K562 (cell line): Measurements from ENCODE around the gene KLHL18. TPM values are rescaled to one million over a fixed set of nuclear protein-coding genes. Genes with fewer than 3 reads are reported as not detected.

Experiments used
- ATAC-seq: fragments of 200-7000 bp; cut with Tn5 transposase; 3 replicates; pipeline ENCODE4 v1.9.1; 2020; ENCODE audit warnings: moderate library complexity
- BruUV-seq: library from RNA; stranded (reverse); fragments of 400-500 nt; replicated peaks from 2 replicates; lab custom pipeline; 2021; lab: Mats Ljungman, UMichigan
- CTCF ChIA-PET: fragments of 300-600 bp; formaldehyde crosslinking; extraction: SDS; loops from one replicate; lab custom pipeline; 2021; ENCODE audit warnings: low intra/inter-chr PET ratio; lab: Yijun Ruan, JAX
- POLR2A ChIA-PET: fragments of 300-600, 350-650 bp; sonication (Branson Sonifier 250); formaldehyde crosslinking; extraction: SDS; loops from one replicate; lab custom pipeline; 2021; ENCODE audit warnings: antibody characterized with exemption, inconsistent platforms; lab: Yijun Ruan, JAX
- DNase-seq, 4 experiments: peaks; one replicate each; pipeline versions ENCODE4 v3.0.0 to v3.0.0-alpha.2; 2011 to 2018; ENCODE audit warnings: low spot score in 3 of 4, mixed read lengths in 3 of 4; ENCODE audit errors: extremely low read depth in 1 of 4
- FAIRE-seq: peaks from 2 replicates; lab custom pipeline; 2011; peaks lifted over from hg19 to GRCh38; lab: Jason Lieb, UNC
- H2AFZ ChIP-seq: 2 replicates; pipeline ENCODE4 v1.6.0; 2011; ENCODE audit warnings: low read depth, low read length, control low read depth, inconsistent platforms
- H3K27ac ChIP-seq: fragments of 200-600 bp; 3 replicates; pipeline ENCODE4 v1.8.0; 2011; ENCODE audit warnings: low read depth, mild to moderate bottlenecking, control low read depth, inconsistent platforms, low read length, moderate library complexity, mixed read lengths; ENCODE audit errors: extremely low read depth
- H3K27me3 ChIP-seq, 2 experiments: fragments of 300-600 bp in 1 of 2; 2 replicates in 1 of 2; 3 replicates in 1 of 2; pipeline versions ENCODE4 v1.6.0 to v1.8.0; 2011; ENCODE audit warnings: inconsistent platforms in 2 of 2, low read length in 2 of 2, mild to moderate bottlenecking in 1 of 2, mixed read lengths in 1 of 2, moderate library complexity in 1 of 2; ENCODE audit not compliant: control insufficient read depth in 2 of 2, insufficient read depth in 2 of 2
- H3K36me3 ChIP-seq: fragments of 300-600 bp; 3 replicates; pipeline ENCODE4 v1.8.0; 2011; ENCODE audit warnings: mild to moderate bottlenecking, low read length, inconsistent platforms; ENCODE audit not compliant: control insufficient read depth, insufficient read depth
- H3K4me1 ChIP-seq, 2 experiments: fragments of 200-600 bp in 1 of 2; replicated peaks in 1 of 2; 2 replicates in 1 of 2; 3 replicates in 1 of 2; pipeline versions ENCODE4 v1.5.1 to v1.8.0; 2011; ENCODE audit warnings: inconsistent platforms in 2 of 2, low read length in 2 of 2, mild to moderate bottlenecking in 1 of 2, mixed read lengths in 1 of 2, moderate library complexity in 1 of 2; ENCODE audit not compliant: control insufficient read depth in 2 of 2, insufficient read depth in 2 of 2
- H3K4me2 ChIP-seq: 2 replicates; pipeline ENCODE4 v1.6.1; 2011; ENCODE audit warnings: low read length, control low read depth, inconsistent platforms, mixed read lengths; ENCODE audit not compliant: insufficient read depth
- H3K4me3 ChIP-seq: fragments of 200-600 bp; sonication (generic), shearing (Covaris generic); 2 replicates; pipeline ENCODE4 v1.5.1; 2016; ENCODE audit warnings: control low read depth, inconsistent platforms
- H3K79me2 ChIP-seq: fragments of 200-600 bp; 3 replicates; pipeline ENCODE4 v1.8.0; 2011; ENCODE audit warnings: low read length, inconsistent platforms; ENCODE audit not compliant: control insufficient read depth, insufficient read depth
- H3K9ac ChIP-seq, 2 experiments: 2 replicates each; pipeline versions ENCODE4 v1.6.0 to v1.6.1; 2011; ENCODE audit warnings: low read depth in 2 of 2, low read length in 2 of 2, control low read depth in 1 of 2, inconsistent platforms in 1 of 2, mild to moderate bottlenecking in 1 of 2, mixed read lengths in 1 of 2; ENCODE audit not compliant: insufficient read depth in 1 of 2
- H3K9me1 ChIP-seq: one replicate; pipeline ENCODE4 v1.6.0; 2011; ENCODE audit warnings: inconsistent platforms, mild to moderate bottlenecking, low read length, moderate library complexity; ENCODE audit not compliant: control insufficient read depth, insufficient read depth
- H3K9me3 ChIP-seq: replicated peaks from 2 replicates; pipeline ENCODE4 v1.5.1; 2011; ENCODE audit warnings: low read depth, low read length, inconsistent platforms; ENCODE audit not compliant: control insufficient read depth, insufficient read depth
- H4K20me1 ChIP-seq: replicated peaks from 2 replicates; pipeline ENCODE4 v1.6.1; 2011; ENCODE audit warnings: low read length, inconsistent platforms, mixed read lengths; ENCODE audit not compliant: control insufficient read depth, insufficient read depth
- ATF1 ChIP-seq, 2 experiments: fragments of 450-650 bp in 1 of 2; IDR thresholded peaks; 2 replicates each; pipeline ENCODE4 v1.6.1; 2016; ENCODE audit warnings: missing compliant biosample characterization in 1 of 2, missing genetic modification characterization in 1 of 2
- CBFA2T3 ChIP-seq: fragments of 450-650 bp; IDR thresholded peaks from 2 replicates; pipeline ENCODE4 v1.6.1; 2017
- DPF2 ChIP-seq: fragments of 450-650 bp; IDR thresholded peaks from 2 replicates; pipeline ENCODE4 v1.6.1; 2016
- L3MBTL2 ChIP-seq: fragments of 450-650 bp; IDR thresholded peaks from 2 replicates; pipeline ENCODE4 v1.6.1; 2016; ENCODE audit warnings: mild to moderate bottlenecking, moderate library complexity
- ZKSCAN8 ChIP-seq: fragments of 200-800 bp; sonication (Bioruptor generic); IDR thresholded peaks from 2 replicates; pipeline ENCODE4 v1.6.1; 2016; ENCODE audit warnings: missing genetic modification characterization, missing compliant biosample characterization
- ZNF3 ChIP-seq: fragments of 250-450 bp; sonication (Bioruptor Pico); IDR thresholded peaks from 2 replicates; pipeline ENCODE4 v1.5.0; 2021; ENCODE audit warnings: mild to moderate bottlenecking, moderate library complexity
- WGBS: fragments of 100-300 bp; shearing (Covaris generic); methylation state at CpG from one replicate; pipeline ENCODE4 v1.1.6; 2016; ENCODE audit warnings: low coverage, mixed read lengths; ENCODE audit not compliant: insufficient coverage; ENCODE audit errors: missing lambda C conversion rate; 5-methylcytosine and 5-hydroxymethylcytosine counted together
- in situ Hi-C: fragments of 300-500 bp; cut with MboI; formaldehyde crosslinking; loops from 4 replicates; pipeline ENCODE4 v1.15.0; 2018; ENCODE audit warnings: inconsistent platforms, mixed read lengths
- intact Hi-C: fragments of 100-400 bp; cut with micrococcal nuclease; formaldehyde crosslinking; loops from 2 replicates; pipeline ENCODE4 v1.14.2; 2022
- polyA plus RNA-seq, 8 experiments: library from polyadenylated mRNA; depleted of rRNA in 4 of 8; stranded (reverse) in 5 of 8; unstranded in 3 of 8; fragments of >200 nt; fragmentation: Nextera tagmentation in 2 of 8; fragmentation: Illumina TruSeq in 1 of 8; extraction: Ambion mirVana in 2 of 8; extraction: Trizol in 1 of 8; gene quantifications; 2 replicates each; pipeline versions ENCODE4 v1.2.1 to v1.2.3, GENCODE V29; 2011 to 2014; ENCODE audit warnings: inconsistent platforms in 1 of 8, missing spikeins in 1 of 8
- total RNA-seq, 7 experiments: library from RNA; depleted of rRNA in 6 of 7; stranded (reverse); fragments of >200 nt in 6 of 7; fragmentation: Illumina TruSeq in 2 of 7; extraction: Trizol in 2 of 7; gene quantifications; 2 replicates each; pipeline versions ENCODE4 v1.2.1 to v1.2.3, GENCODE V29; 2011 to 2021; ENCODE audit warnings: low replicate concordance in 1 of 7
- TF ChIP-seq, protein P1 (sequence below): fragments of 450-650 bp; IDR thresholded peaks from 2 replicates; pipeline ENCODE4 v1.6.1; 2017; ENCODE audit warnings: antibody characterized with exemption, mild to moderate bottlenecking
- TF ChIP-seq, protein P2 (sequence below): fragments of 250-450 bp; sonication (Bioruptor Pico); IDR thresholded peaks from 2 replicates; pipeline ENCODE4 v1.4.0; 2020

KLHL18 gene
- total and polyA plus RNA-seq, 9 of the 15 experiments (the other 6 are each of a cell fraction or from before 2014, with no cell fraction given) = 26.7 to 97.5 (median 48.7) TPM

DNA sequence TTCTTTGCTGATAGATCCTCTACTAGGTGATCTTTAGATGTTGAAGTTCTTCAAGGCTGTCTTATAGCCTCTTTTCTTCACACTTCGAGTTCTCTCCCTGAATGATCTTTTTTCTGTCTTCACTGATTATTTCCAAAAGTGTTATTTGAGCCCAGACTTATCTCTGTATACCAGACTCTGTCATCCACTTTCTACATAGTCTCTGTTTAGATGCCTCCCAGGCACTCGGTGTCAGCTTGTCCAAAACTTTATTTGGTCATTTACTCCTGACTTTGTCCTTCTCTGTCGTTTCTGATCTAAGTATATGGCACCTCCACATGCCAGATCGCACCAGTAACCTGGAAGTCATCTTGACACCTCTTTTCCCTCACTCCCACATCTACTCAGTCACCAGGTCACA lies 27.6 kb downstream of the KLHL18 start (continued):
- TF ChIP-seq, protein P1, sequence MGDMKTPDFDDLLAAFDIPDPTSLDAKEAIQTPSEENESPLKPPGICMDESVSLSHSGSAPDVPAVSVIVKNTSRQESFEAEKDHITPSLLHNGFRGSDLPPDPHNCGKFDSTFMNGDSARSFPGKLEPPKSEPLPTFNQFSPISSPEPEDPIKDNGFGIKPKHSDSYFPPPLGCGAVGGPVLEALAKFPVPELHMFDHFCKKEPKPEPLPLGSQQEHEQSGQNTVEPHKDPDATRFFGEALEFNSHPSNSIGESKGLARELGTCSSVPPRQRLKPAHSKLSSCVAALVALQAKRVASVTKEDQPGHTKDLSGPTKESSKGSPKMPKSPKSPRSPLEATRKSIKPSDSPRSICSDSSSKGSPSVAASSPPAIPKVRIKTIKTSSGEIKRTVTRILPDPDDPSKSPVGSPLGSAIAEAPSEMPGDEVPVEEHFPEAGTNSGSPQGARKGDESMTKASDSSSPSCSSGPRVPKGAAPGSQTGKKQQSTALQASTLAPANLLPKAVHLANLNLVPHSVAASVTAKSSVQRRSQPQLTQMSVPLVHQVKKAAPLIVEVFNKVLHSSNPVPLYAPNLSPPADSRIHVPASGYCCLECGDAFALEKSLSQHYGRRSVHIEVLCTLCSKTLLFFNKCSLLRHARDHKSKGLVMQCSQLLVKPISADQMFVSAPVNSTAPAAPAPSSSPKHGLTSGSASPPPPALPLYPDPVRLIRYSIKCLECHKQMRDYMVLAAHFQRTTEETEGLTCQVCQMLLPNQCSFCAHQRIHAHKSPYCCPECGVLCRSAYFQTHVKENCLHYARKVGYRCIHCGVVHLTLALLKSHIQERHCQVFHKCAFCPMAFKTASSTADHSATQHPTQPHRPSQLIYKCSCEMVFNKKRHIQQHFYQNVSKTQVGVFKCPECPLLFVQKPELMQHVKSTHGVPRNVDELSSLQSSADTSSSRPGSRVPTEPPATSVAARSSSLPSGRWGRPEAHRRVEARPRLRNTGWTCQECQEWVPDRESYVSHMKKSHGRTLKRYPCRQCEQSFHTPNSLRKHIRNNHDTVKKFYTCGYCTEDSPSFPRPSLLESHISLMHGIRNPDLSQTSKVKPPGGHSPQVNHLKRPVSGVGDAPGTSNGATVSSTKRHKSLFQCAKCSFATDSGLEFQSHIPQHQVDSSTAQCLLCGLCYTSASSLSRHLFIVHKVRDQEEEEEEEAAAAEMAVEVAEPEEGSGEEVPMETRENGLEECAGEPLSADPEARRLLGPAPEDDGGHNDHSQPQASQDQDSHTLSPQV = 0 out of 2 replicates have a peak, but pooled peaks have one; percentile 49
- peak; percentile 47; the same call in 1 of the 2 replicates for TF ChIP-seq L3MBTL2
- peak; percentile 70 for TF ChIP-seq CBFA2T3
- no peak for TF ChIP-seq ZNF3 (CRISPR knock-in tag)
- TF ChIP-seq DPF2 = peak; percentile 69; the same call in 1 of the 2 replicates

DNA sequence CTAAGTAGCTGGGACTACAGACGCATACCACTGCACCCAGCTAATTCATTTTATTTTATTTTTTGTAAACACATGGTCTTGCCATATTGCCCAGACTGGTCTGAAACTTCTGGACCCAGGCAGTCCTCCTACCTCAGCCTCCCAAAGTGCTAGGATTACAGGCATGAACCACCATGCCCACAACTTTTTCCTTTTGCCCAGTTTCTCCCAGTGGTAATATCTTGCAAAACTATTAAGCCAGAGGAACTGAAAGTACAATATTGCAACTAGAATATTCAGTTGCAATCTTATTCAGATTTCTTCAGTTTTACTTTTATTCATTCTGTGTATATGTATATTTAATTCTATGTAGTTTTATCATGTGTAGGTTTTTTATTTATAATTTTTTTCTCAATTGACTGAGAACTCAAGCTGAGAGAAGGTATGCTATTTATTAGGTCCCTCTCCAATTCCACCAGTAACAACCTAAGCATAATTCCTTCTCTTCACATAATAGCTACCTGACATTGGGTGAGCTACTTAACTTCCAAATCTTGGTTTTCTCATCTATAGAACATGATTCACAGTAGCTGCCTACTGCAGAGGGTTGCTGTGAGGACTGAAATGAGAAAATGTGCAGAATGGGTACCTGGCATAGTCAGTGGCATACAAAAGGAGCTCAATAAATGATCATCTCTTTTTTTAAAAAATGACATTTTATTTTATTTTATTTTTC lies 30.8 kb downstream of the KLHL18 start:
- Histone ChIP-seq H3K27me3 (no peaks in the 10 kb centered on the region; a peak in 1 of 5 replicates), H3K9me1 (no peaks in the 10 kb centered on the region), H3K9me3 (no peaks in the 10 kb centered on the region), H3K4me1 (peaks cover 31 to 47% of the 10 kb centered on the region in 2 experiments), H3K79me2 (peaks cover 61% of the 10 kb centered on the region), H2AFZ (no peak overlapping the region), H3K4me3 (no peak overlapping the region), H3K4me2 (peak overlapping the region; percentile 68), H3K36me3 (no peaks in the 10 kb centered on the region; the same call in 2 of the 3 replicates), H4K20me1 (no peaks in the 10 kb centered on the region), H3K9ac (peak overlapping the region; percentile 32 to 38; a peak in 1 of 4 replicates), H3K27ac (peak overlapping the region; percentile 65; the same call in 2 of the 3 replicates)
- 0 out of 2 replicates have a peak, but pooled peaks have one; percentile 33 for TF ChIP-seq ZKSCAN8 (CRISPR knock-in tag)
- TF ChIP-seq ATF1 (CRISPR knock-in tag; IDR thresholded peaks at IDR 0.05) = no peak
- TF ChIP-seq ATF1 (tag; IDR thresholded peaks at IDR 0.05) = no peak
- TF ChIP-seq, protein P2, sequence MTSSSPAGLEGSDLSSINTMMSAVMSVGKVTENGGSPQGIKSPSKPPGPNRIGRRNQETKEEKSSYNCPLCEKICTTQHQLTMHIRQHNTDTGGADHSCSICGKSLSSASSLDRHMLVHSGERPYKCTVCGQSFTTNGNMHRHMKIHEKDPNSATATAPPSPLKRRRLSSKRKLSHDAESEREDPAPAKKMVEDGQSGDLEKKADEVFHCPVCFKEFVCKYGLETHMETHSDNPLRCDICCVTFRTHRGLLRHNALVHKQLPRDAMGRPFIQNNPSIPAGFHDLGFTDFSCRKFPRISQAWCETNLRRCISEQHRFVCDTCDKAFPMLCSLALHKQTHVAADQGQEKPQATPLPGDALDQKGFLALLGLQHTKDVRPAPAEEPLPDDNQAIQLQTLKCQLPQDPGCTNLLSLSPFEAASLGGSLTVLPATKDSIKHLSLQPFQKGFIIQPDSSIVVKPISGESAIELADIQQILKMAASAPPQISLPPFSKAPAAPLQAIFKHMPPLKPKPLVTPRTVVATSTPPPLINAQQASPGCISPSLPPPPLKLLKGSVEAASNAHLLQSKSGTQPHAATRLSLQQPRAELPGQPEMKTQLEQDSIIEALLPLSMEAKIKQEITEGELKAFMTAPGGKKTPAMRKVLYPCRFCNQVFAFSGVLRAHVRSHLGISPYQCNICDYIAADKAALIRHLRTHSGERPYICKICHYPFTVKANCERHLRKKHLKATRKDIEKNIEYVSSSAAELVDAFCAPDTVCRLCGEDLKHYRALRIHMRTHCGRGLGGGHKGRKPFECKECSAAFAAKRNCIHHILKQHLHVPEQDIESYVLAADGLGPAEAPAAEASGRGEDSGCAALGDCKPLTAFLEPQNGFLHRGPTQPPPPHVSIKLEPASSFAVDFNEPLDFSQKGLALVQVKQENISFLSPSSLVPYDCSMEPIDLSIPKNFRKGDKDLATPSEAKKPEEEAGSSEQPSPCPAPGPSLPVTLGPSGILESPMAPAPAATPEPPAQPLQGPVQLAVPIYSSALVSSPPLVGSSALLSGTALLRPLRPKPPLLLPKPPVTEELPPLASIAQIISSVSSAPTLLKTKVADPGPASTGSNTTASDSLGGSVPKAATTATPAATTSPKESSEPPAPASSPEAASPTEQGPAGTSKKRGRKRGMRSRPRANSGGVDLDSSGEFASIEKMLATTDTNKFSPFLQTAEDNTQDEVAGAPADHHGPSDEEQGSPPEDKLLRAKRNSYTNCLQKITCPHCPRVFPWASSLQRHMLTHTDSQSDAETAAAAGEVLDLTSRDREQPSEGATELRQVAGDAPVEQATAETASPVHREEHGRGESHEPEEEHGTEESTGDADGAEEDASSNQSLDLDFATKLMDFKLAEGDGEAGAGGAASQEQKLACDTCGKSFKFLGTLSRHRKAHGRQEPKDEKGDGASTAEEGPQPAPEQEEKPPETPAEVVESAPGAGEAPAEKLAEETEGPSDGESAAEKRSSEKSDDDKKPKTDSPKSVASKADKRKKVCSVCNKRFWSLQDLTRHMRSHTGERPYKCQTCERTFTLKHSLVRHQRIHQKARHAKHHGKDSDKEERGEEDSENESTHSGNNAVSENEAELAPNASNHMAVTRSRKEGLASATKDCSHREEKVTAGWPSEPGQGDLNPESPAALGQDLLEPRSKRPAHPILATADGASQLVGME (CRISPR knock-in tag) = no peak
- no TSS peak for BruUV-seq
- DNase-seq (no peak), ATAC-seq (no peak), FAIRE-seq (no peak)
- intact Hi-C loops (loop anchor here (2.0 kb wide), 1 partner anchor 15 kb away; no protein-coding TSS in a partner anchor), in situ Hi-C loops (no loop called here)
- ChIA-PET POLR2A (interaction anchor here (1.0 to 2.5 kb wide), 9 partner anchors 10 to 147 kb away, joined by 3 to 31 read pairs (median 5); partner anchors contain the start of genes KIF9 and KLHL18), CTCF (no interaction called here)
- WGBS = 0% methylated on average over 1 of the region's 1 CpG
